Dermis blood vessel endothelial cell (primary cell): Measurements from ENCODE around the gene SPA17. TPM values are rescaled to one million over a fixed set of nuclear protein-coding genes. Genes with fewer than 3 reads are reported as not detected.
A peak's percentile ranks its signal among the peaks of the same experiment; 100 is the strongest.

Experiments used
- DNase-seq: peaks from one replicate; pipeline ENCODE4 v3.0.0; 2010
- total RNA-seq: library from RNA; depleted of rRNA; stranded (reverse); fragments of >200 nt; gene quantifications from 2 replicates; pipeline ENCODE4 v1.2.3, GENCODE V29; 2014

Gene SPA17
- total RNA-seq, 1 donor from 2014 or later = 5.8 TPM

DNA sequence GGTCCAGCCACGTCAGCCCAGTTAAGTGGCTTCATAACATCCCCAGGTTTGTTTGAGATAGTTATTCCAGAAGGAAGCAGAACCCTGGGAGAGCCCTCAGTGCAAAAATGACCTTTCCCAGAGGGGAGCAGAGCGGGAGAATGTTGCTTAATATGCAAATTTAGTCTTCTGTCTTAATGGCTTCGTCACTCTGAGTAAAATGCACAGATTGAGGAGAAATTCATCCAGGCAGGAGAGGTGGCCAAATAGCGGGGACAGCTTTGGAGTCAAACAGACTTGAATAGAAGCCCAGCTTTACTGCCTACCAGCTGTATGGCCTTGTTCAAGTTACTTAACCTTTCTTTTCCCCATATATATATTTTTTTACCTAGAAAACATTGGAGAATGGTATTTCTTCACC lies 53.8 kb downstream of the SPA17 start:
- no peak for DNase-seq

DNA sequence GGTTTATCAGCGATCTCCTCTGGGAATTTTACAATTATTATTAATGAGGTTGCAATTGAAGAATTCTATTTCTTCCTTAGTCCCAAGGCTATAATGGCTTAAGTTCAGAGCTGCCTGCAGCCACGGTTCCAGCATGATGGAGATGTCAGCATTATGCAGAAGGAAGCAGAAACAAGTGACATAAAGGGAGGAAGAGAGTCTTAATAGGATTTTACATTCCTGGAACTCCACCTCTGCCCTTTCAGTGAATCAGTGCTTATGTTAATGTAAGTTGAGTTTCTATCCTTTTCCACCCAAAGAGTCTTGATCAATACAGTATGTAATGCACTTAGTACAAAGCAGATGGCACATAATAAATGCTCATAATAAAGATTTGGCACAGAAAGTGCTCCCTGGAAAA lies 54.4 kb downstream of the SPA17 start:
- no peak for DNase-seq

DNA sequence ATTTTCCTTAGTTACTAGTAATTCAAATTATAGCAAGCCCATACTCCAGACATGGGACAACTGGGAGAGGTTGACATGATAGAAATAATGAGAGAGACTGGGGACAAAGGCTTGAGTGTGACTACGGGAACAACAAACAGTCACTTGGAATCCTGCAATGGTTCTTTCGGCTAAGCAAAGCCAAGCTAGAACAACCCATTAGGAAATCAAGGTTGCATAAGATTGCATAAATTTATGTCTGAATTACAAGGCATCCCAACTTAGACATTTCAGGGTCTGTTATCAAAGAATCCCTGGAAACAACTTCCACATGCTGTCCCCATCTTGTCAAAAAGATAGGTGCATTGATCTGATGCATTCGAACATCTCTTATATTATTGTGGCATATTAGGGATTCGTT lies 55.9 kb downstream of the SPA17 start:
- no peak for DNase-seq

DNA sequence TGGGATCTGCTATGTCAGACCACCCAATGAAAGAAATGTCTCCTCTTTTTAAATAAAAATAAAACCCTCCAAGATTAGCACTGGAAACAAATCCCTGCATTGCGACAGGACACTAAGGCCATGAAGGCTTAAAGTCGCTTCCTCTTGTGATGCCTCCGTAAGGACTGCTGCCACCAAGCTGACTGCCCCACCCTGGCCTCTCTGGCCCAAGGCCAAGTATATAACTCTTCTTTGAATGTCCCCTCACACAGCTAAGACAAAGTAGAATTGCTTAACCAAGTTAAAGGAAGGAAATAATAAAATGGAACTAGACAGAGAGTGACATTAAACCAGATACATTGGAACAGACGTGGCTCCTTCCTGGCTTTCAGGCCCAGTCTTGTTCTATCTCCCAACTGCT lies 58.5 kb downstream of the SPA17 start:
- DNase-seq = no peak

DNA sequence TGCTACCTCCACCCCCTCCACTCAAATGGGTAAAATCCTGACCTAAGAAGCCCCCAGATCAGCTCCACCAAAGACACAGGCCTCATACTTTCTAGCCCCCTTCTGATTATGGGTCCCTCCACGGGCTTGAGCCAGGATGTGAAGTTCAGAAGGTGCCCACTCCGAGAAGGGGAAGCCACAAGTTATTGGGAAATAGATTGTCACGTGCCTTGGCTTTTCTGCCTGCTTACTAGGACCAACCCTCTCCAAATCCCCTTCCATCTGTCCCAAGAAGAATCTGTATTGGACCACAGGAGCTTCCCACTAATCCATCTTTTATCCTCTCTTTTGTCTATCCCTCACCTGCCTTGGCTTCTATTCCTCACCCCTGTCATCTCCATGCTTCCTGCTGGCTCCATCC lies 63.0 kb downstream of the SPA17 start:
- no peak for DNase-seq

DNA sequence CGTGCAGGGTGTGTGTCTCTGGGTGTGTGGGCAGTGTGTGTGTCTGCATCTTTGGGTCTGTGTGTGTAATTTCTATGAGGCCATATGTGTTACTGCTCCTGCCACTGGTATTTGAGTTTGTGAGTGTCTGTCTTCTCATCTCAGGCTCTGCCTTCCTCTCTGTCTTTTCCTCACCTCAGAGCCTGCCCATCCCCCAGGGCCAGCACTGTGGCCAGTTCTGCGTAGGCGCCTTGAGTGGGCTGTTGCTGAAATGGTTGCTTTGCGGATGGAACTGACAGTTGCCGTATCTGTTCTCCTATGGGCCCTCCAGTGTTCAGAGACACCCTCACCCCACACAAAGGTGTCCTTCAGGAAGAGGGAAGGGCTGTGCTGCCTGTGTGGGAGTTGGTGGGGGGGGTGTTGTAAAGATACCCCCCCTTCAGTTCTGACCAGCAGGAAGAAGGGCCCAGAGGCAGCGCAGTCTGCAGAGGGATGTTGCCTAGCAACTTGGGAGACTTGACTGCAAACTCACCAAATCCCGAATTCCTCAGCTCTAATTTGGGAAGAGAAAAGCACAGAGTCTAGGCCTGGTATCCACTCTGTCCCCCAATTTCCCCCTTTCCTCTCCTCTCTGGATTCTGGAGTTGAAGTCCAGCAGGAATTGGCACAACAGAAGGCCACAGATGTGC lies 64.1 kb downstream of the SPA17 start:
- no peak for DNase-seq

DNA sequence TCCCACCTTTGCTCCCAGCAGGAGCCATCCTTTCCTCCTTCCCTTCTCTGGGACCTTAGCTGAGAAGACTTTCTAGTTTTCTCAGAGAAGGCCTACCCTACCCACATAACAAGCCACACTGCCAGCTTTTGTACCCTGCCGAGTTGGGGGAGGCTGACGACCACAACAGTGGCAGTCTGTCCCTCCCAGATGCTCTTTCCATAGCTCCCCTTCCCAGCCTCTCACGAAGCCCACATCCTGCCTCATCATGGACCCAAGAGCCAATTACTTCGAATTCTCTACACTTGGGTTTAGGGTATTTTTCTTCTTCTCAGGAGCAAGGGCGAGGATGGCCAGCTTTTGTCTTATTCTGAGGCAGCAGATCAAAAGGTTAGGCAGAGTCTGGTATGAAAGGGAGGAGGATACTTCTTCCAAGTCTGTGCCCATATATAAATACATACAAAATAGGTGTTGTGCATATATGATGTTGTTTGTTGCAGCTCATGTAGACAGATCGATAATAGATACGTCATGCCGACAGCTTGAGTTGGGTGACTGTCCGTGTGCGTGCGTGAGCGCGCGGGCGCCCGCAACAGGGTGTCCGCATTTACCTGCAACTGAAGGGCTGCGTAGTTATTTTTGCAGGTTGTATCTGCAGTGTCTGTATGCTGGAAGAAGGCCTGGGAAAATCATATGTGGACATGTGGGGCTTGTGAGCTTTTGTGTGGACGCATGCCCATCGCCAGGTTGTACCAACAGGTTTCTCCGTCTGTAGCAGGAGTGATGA lies 65.2 kb downstream of the SPA17 start:
- DNase-seq = no peak

DNA sequence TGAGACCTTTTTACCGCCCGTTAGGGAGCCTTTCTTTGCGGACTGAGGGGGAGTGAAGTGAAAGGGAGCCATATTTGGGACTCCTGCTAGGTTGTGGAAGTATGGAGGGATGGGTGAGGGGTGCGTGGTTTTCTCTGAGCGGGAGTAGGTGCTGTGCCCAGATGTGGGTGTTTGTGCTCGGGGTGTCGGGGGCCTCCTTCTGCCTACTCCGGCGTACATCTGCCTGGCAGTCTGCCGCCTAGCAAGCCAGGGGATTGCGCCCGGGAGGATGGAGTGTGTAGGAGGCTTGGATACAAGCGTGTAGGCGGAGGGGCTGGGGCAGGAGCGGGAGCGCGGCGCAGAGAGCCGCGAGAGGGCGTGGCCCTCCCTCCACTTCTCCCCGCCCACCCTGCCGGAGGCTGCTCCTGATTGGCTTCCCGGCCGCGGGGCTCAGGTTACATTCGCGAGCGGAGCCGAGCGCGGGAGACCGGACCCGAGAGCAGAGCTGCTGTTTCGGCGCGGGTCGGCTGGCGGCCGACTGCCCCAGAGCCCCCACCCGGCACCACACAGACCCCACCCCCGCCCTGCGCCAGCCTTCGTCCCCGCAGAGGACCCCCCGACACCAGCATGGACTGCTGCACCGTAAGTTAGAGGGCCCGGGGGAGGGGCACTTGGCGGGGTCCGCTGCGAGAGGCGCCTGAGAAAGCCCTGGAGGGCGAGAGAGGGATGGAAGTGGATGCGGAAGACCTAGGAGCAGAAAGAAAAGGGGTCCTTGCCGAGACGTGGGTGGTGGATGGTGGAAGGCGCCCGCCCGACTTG lies 66.0 kb downstream of the SPA17 start, which contains the start of gene NRGN:
NRGN (plus strand) TSS at position 464 of the 798 bp plus-strand sequence; CDS start at position 607, 143 bp downstream.
- DNase-seq = peak; percentile 93

DNA sequence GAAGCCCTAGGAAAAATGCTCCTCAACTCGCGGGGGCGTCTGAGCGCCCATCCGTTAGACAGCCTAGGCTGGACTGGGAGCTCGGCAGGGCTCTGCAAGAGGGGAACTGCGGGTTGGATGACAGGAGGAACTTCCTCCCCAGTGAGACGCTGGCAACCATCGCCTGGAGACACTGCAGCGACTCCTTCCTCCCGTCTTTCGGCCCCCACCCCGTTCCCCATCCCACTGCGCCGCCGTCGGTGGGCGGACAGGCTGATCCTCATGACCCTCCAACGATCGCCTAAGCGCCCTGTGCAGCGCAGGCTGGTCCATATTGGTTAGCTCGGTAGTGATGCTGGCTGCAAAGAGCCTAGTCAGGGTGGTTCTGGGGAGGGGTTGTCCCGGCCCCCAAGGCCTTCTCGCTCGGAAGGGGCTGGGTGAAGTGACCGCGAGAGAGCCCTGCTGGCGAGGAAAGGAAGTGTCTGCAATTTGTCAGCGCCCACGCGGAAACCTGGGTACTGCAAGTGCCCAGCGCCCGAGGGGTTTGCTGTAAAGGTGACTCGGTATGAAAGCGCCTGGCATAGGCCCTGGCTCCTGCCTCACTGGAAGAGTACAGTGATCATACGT lies 66.7 kb downstream of the SPA17 start:
- peak; percentile 75 for DNase-seq

DNA sequence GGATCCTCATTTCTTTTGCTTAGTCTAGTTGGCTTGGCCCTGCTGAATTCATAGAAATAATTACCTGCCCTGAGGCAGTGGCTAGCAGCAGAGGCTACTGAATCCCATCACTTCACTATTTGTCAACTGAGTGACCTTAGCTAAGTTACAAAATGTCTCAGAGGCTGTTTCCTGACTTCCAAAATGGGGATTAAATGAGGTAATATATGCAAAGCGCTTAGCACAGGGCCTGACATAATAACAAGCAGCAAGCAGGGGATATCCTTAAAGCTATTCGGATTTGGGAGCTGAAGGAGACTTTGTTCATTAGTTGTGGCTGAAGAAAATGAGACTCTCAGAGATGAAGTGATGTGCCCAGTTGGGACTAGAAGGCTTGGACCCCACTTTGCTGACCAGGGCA lies 68.9 kb downstream of the SPA17 start:
- DNase-seq = no peak

DNA sequence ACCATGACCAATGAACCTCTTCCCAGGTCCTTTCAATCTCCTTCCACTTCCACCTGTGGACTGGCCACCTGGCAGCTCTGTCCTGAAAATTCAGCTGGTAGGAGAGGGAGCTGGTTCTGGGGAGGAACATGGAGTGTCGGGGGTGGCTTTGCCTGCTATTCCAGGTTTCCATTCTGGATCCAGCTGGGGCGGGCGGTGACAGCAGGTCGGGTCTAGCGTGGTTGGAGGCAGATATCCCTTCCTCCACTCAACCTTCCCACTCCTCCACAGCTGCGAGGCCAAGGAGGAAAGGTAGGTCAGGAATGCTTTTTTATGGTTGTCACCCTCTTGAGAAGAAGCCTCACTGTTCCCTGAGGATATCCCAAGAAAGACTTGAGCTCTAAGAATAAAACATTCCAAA lies 69.3 kb downstream of the SPA17 start:
- DNase-seq = no peak

DNA sequence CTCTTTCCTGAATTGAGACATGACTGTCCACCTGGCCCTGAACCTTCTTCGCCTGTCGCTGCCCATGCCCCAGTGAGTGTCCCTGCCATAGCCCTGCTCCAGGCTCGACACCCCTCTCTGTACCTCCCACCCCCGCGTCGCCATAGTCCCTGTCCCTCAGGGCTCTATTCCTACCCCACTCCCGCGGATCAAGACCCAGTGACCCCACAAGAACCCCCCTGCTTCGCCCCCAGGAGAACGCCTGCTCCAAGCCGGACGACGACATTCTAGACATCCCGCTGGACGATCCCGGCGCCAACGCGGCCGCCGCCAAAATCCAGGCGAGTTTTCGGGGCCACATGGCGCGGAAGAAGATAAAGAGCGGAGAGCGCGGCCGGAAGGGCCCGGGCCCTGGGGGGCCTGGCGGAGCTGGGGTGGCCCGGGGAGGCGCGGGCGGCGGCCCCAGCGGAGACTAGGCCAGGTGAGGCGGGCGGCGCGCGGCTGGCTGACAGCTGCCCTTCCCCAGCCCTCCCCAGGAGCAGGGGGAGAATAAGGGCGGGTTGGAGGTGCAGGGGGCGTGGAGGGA lies 71.6 kb downstream of the SPA17 start:
- DNase-seq = no peak

DNA sequence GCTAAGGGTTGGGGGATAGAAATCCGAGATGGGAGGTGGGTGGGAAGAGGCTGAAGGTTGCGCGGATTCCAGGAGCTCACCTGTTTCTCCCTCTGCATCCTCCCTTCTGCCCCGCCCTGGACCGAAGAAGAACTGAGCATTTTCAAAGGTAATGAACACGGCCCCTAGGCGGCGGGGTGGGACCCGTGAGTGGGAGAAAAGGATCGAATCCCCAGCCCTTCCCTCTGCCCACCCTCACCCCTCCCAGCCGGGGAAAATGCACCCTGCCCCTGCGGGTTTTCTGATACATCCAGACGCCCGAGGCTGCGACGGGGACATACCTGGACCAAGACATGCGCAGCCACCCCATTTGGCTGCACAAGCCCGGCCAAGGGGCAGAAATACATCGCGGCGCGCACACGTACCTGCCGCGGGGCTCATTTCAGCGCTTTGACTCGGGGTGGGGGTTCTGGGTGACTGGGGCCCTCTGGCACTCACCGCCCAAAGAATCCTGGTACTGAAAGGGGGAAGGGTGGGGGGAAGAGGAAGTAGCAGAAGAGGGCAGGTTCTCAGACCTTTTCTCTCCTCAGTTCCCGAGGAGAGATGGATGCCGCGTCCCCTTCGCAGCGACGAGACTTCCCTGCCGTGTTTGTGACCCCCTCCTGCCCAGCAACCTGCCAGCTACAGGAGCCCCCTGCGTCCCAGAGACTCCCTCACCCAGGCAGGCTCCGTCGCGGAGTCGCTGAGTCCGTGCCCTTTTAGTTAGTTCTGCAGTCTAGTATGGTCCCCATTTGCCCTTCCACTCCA lies 72.3 kb downstream of the SPA17 start:
- no peak for DNase-seq

DNA sequence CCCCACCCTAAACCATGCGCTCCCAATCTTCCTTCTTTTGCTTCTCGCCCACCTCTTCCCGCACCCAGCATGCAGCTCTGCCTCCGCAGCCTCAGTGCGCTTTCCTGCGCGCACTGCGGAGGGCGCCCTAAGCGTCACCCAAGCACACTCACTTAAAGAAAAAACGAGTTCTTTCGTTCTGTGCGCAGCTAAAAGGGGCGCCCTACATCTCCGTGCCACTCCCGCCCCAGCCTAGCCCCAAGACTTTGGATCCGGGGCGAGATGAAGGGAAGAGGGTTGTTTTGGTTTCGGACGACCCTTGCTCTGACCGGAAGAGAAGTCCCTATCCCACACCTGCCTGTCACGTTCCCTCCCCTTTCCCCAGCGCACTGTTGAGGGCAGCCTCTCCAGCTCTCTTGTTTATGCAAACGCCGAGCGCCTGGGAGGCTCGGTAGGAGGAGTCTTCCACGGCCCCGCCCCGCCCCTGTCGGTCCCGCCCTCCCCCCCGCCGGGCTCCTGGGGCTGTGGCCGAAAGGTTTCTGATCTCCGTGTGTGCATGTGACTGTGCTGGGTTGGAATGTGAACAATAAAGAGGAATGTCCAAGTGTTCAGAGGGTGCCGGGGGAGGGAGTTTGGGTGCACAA lies 73.0 kb downstream of the SPA17 start:
- DNase-seq = peak; percentile 93

Other genes starting within 250 kb of the SPA17 start
- not detected in 2 replicates for gene OR8B4, start 249.0 kb upstream of the SPA17 start, total RNA-seq
- not detected in 2 replicates for gene OR8B8, start 228.2 kb upstream of the SPA17 start, total RNA-seq
- gene OR8B12, start 130.2 kb upstream of the SPA17 start, total RNA-seq = not detected in 2 replicates
- gene OR8A1, start 103.9 kb upstream of the SPA17 start, total RNA-seq = not detected in 2 replicates
- not detected in 2 replicates for gene PANX3, start 62.5 kb upstream of the SPA17 start, total RNA-seq
- gene TBRG1, start 51.0 kb upstream of the SPA17 start, total RNA-seq = 17.5 and 18.4 TPM in 2 replicates
- gene SIAE, start 165 bp upstream of the SPA17 start, total RNA-seq = 20.8 and 22.0 TPM in 2 replicates
- 0.51 and 1.3 TPM in 2 replicates for gene NRGN, start 66.0 kb downstream of the SPA17 start, total RNA-seq
- gene VSIG2, start 78.4 kb downstream of the SPA17 start, total RNA-seq = 0.23 and 0.51 TPM in 2 replicates
- 84.4 and 95.4 TPM in 2 replicates for gene ESAM, start 88.4 kb downstream of the SPA17 start, total RNA-seq
- 7.8 and 11.9 TPM in 2 replicates for gene MSANTD2, start 126.5 kb downstream of the SPA17 start, total RNA-seq
- 8.8 and 17.2 TPM in 2 replicates for gene ROBO3, start 191.5 kb downstream of the SPA17 start, total RNA-seq
- 521 and 692 TPM in 2 replicates for gene ROBO4, start 224.0 kb downstream of the SPA17 start, total RNA-seq
- not detected in 2 replicates for gene HEPN1, start 245.3 kb downstream of the SPA17 start, total RNA-seq